ENCODE data around the gene LAMB3.

The LAMB3 gene

GRCh38 chr1:209595599-209596285, 56.5 kb downstream of the LAMB3 start:
- no peak for DNase-seq (ENCODE audit: low read depth in 2 of 2)

GRCh38 chr1:209595028-209595427, 57.2 kb downstream of the LAMB3 start:
- DNase-seq (ENCODE audit: low read depth in 2 of 2), result no peak

GRCh38 chr1:209594440-209594839, 57.8 kb downstream of the LAMB3 start:
- DNase-seq (ENCODE audit: low read depth in 2 of 2), result no peak

- DNase-seq (ENCODE audit: low read depth in 2 of 2), result no peak
These were observed 58.5 kb downstream of the LAMB3 start for GRCh38 chr1:209593747-209594146.

- no peak for DNase-seq (ENCODE audit: low read depth in 2 of 2)
These were observed 61.8 kb downstream of the LAMB3 start for GRCh38 chr1:209590405-209590804.

- DNase-seq (ENCODE audit: low read depth in 2 of 2), result no peak
These were observed 62.4 kb downstream of the LAMB3 start for GRCh38 chr1:209589863-209590262.

- DNase-seq (ENCODE audit: low read depth in 2 of 2), result no peak
These were observed 62.8 kb downstream of the LAMB3 start for GRCh38 chr1:209589440-209589839.

GRCh38 chr1:209587789-209588188, 64.4 kb downstream of the LAMB3 start:
- DNase-seq (ENCODE audit: low read depth in 2 of 2), result no peak

- DNase-seq (ENCODE audit: low read depth in 2 of 2), result no peak
These were observed 65.9 kb downstream of the LAMB3 start for GRCh38 chr1:209586221-209586740.

GRCh38 chr1:209585672-209586071, 66.6 kb downstream of the LAMB3 start:
- no peak for DNase-seq (ENCODE audit: low read depth in 2 of 2)

GRCh38 chr1:209585197-209585596, 67.0 kb downstream of the LAMB3 start:
- no peak for DNase-seq (ENCODE audit: low read depth in 2 of 2)

- DNase-seq (ENCODE audit: low read depth in 2 of 2), result no peak
These were observed 68.0 kb downstream of the LAMB3 start for GRCh38 chr1:209584231-209584672.

- DNase-seq (ENCODE audit: low read depth in 2 of 2), result no peak
These were observed 68.8 kb downstream of the LAMB3 start, which contains the start of gene CAMK1G for GRCh38 chr1:209583408-209583807. Gene CAMK1G, plus strand, starts transcription at chr1:209583714. Its CDS starts 11,270 bp downstream, at chr1:209594984.

- DNase-seq (ENCODE audit: low read depth in 2 of 2), result no peak
These were observed 71.6 kb downstream of the LAMB3 start for GRCh38 chr1:209580577-209580976.

- no peak for DNase-seq (ENCODE audit: low read depth in 2 of 2)
These were observed 74.9 kb downstream of the LAMB3 start for GRCh38 chr1:209577346-209577745.

- peak; percentile 24 to 33 for DNase-seq (ENCODE audit: low read depth in 2 of 2)
These were observed 75.6 kb downstream of the LAMB3 start for GRCh38 chr1:209576392-209577197.

GRCh38 chr1:209570743-209571142, 81.5 kb downstream of the LAMB3 start:
- DNase-seq (ENCODE audit: low read depth in 2 of 2), result no peak

- DNase-seq (ENCODE audit: low read depth in 2 of 2), result peak; percentile 49 to 50
These were observed 82.6 kb downstream of the LAMB3 start for GRCh38 chr1:209569455-209570207.

- DNase-seq (ENCODE audit: low read depth in 2 of 2), result no peak
These were observed 84.5 kb downstream of the LAMB3 start for GRCh38 chr1:209567698-209568175.

GRCh38 chr1:209565759-209566678, 86.2 kb downstream of the LAMB3 start:
- DNase-seq (ENCODE audit: low read depth in 2 of 2), result peak; percentile 30 to 65

All from stimulated activated CD8-positive, alpha-beta memory T cell treated with anti-CD3 and anti-CD28 coated beads, Interleukin-7, amount 100 ng/mL, for 4 hours (primary cell).